HG03521 (cell line): ENCODE measurements around the gene PIP5K1C.

Source experiments
- ATAC-seq: cut with Tn5 transposase; IDR thresholded peaks from one replicate; pipeline ENCODE4 v1.9.1; 2021; ENCODE audit warnings: mild to moderate bottlenecking, moderate library complexity; ENCODE audit not compliant: unreplicated experiment

PIP5K1C gene

GRCh38 chr19:3721887-3722442 lies 21.7 kb upstream of the PIP5K1C start:
- no peak for ATAC-seq

DNA sequence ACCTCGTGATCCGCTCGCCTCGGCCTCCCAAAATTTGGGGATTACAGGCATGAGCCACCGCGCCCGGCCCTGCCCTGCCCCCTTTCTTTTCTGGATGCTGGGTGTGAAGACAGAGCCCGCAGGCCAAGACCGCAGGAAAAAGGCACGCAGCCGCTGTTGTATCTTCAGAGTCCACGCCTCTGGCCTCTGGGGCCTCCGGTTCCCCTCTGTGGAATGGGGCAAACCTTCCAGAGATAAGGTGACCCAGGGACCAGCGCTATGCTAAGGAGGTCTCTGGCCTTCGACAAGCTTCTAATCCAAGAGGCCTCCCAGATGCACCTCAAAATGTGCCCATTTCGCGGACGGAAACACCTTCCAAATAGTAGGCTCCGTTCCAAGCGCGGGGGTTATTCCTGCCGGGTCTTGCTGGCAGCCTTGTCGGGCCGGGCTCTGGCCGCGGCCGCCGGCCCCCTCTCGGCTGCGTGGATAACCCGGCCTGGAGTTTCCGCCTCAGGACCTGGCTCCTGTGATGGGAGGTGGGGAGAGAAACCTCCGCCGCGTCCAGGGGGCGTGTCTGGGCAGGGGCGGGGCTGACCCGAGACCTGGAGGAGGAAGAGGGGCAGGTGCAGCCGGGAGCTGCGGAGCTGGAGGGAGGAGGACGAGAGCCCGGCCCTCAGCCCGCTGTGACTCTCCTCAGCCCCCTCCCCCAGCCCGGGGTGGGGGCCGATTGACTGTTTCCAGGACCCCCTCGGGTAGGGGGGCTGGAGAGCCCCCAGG lies 21.0 kb upstream of the PIP5K1C start:
- no peak for ATAC-seq

DNA sequence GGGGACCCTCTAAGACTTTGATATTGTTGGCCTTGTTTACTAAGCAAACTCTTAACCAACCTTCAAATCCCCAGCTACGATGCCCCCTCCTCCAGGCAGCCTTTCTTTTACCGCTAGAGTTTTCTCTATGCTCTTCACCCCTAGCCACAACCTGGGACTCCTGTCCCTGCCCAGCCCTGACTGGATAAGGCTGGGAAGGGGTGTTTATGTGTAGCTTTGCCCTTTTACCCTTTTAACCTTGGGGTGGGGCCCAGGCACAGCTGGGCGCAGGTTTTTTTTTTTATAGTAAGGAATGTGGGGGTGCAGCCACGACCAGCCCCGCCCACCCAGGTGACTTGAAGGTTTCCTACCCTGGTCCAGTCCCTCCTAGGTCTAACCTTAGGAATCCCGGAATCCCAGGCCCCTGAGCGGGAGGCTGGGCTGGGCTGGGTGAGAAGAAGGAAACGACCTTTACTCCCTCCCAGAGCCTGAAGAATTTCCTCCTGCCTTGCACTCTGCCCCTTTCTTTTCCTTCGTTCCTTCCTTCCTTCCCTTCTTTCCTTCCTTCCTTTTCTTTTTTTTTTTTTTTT lies 20.2 kb upstream of the PIP5K1C start:
- ATAC-seq: no peak

DNA sequence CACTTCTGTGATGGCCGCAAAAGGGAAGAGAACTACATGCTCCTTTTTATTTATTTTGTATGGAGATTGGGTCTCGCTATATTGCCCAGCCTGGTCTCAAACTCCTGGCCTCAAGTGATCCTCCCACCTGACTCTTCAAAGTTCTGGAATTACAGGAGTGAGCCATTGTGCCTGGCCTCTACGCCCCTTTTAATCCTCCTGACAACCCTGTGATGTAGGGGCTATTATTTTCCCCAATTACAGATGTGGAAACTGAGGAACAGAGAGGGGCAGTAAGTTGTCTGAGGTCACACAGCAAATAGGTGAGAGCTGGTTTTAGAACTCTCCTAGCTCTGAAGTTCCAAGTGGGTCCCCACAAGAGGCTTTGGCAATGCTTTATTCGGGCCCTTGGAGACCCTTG lies 19.6 kb upstream of the PIP5K1C start:
- no peak for ATAC-seq

GRCh38 chr19:3716147-3716668 lies 15.9 kb upstream of the PIP5K1C start:
- ATAC-seq: no peak

- ATAC-seq: no peak
These were observed 12.7 kb upstream of the PIP5K1C start for GRCh38 chr19:3712663-3713611.

DNA sequence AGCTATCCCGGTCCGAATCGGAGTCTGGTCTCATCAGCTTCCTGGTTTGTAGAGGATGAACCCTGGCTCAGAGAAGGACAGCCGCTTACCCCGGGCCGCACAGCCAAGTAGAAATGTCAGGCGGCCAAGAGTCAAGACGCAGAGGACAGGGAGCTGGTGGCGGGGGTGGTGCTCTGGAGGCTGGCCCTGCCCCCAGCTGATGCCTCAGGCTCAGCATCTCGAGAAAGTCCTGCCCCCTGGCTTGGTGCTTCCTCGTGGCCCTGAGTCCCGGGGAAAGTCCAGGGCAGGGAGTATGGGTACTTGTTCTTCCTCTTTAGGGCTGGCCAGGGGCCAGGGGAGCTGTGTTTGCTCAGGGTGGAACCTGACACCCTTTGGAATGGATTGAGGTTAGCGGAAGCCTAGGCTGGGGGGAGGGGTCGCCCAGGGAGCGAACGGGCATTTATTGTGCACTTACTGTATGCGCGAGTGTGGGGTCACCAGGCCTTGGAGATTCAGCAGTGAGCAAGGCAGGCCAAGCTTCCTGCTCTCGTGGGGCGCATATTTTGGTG lies 10.1 kb upstream of the PIP5K1C start:
- ATAC-seq: no peak

GRCh38 chr19:3708207-3708931 lies 8.1 kb upstream of the PIP5K1C start, which contains the start of gene TJP3:
TJP3 (plus strand) TSS chr19:3708384; CDS start chr19:3728433, 20,049 bp downstream.
- ATAC-seq: no peak

- ATAC-seq: no peak
These were observed 7.6 kb upstream of the PIP5K1C start for GRCh38 chr19:3707868-3708206.

DNA sequence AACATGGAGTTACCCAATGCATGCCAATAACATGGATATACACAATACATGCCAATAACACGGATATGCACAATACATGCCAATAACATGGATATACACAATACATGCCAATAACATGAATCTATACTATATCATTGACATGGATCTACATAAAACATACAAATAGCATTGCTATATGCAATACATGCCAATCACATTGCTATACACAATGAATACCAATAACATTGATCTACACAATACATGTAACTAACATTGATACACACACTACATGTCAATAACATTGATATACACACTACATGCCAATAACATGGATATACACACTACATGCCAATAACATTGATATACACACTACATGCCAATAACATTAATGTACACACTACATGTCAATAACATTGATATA lies 932 bp upstream of the PIP5K1C start:
- no peak for ATAC-seq

DNA sequence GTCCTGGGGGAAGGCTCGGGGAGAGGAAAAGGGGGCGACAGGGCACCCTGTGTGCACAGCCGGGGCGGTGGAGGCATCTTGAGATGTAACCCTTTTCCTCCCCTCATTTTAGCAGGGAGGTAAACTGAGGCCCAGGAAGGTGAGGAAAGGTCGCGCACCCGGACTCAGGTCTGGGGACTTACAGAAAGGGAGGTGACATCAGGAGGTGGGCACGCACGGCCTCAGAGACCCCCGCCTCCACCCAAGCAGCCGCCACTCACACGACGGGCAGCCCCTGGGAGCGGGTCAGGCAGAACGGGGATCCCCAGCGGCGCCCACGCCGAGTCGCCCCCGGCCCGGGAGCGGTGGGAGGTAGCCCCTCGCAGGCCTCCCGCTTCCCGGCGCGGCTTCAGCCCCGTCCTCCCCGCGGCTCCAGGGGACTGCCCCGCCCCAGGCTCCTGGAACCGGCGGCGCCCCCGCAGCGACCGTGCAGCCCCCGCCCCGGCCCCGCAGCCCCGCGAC lies 477 bp downstream of the PIP5K1C start:
- no peak for ATAC-seq

DNA sequence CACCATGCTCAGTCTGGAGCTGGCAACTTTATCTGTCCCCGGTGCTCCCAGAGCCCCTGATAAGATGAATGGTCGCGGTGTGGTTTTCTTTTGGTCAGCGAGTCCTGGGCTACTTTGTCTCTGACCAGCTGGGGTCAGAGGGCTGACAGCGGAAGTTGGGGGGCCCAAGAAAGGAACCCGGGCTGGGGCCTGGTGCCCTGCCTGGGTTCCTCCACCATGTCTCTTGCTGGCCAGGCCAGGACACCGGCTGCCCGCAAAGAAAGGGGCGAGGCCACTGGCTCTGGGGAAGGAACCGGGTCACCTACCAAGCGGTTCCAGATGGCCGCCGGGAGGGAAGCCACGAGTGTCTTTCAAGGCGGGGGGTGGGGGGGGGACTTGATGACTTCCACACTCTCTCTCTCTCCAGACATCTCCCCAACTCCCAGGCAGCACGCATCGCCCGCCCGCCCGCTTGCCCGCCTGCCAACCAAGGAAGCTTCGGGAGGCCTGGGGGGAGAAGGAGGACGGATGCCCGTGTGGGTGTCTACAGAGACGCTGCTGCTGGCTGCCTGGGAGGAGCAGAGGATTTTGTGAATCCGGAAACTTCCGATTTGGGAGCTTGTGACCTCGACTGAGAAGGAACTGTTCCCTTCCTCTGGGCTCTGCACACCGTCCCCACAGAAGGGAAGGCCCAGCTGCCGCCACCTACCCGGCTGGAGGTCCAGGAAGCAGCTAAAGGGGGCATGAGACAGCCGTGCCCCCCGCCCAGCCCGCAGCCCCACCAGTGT lies 1.1 kb downstream of the PIP5K1C start:
- no peak for ATAC-seq

GRCh38 chr19:3698386-3698950 lies 1.8 kb downstream of the PIP5K1C start:
- no peak for ATAC-seq

- no peak for ATAC-seq
These were observed 2.4 kb downstream of the PIP5K1C start for GRCh38 chr19:3697671-3698385.

- ATAC-seq: no peak
These were observed 3.2 kb downstream of the PIP5K1C start for GRCh38 chr19:3697094-3697493.

DNA sequence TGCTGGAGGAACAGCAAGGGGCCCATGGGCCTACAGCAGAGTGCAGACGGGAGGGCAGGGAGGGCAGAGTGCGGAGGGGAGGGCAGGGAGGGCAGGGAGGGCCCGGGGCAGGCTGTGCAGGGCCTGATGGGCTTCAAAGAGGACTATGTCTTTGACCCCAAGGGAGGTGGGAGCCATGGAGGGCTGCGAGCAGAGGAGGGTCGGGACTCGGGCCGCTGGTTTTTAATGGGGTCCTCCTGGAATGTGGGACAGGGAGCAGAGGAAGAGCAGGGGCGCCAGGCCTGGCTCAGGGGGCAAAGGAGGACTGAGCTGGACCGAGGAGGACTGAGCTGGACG lies 3.6 kb downstream of the PIP5K1C start:
- no peak for ATAC-seq

- no peak for ATAC-seq
These were observed 4.1 kb downstream of the PIP5K1C start for GRCh38 chr19:3695986-3696659.
